ENCODE data around the gene SMIM15. TPM values are rescaled to one million over a fixed set of nuclear protein-coding genes. Genes with fewer than 3 reads are reported as not detected.

Gene SMIM15
- total and polyA plus RNA-seq, 10 of the 15 experiments (the other 5 are each of a cell fraction or from before 2014, with no cell fraction given) = 13.8 to 83.3 (median 53.9) TPM

DNA sequence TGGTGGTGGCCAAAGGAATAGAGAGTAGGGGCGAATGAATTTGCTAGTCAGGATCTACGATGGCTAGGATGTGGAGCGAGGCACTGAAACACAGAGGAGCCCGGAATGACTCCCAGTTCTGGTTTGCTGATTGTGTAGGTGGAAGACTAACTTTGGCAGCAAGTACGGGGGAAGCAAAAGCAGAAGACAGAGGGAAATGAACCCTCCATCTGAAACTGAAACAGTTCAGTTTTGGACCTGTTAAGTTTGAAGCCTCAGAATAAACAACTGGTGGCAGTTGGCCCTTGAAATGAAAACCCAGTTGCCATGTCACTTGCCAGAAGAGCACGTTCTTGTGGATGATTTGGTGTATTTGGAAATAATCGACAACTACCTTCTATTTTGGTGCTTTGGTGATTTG, 15.4 kb upstream of the SMIM15 start (continued):
- TF ChIP-seq NFIC (IDR thresholded peaks at IDR 0.05; ENCODE audit: low read depth, low read length) (peak; percentile 27; the same call in 1 of the 2 replicates), MEF2A (IDR thresholded peaks at IDR 0.05; ENCODE audit: insufficient read depth, low read depth, low read length) (0 out of 2 replicates have a peak, but pooled peaks have one; percentile 37), TCF12 (IDR thresholded peaks at IDR 0.05; ENCODE audit: low read depth, low read length) (no peak), NR2F1 (conservative IDR thresholded peaks at IDR 0.05) (0 out of 2 replicates have a peak, but pooled peaks have one; percentile 4), CREM (IDR thresholded peaks at IDR 0.05; ENCODE audit: low read depth) (peak; percentile 18; the same call in 1 of the 2 replicates), EED (IDR thresholded peaks at IDR 0.05; ENCODE audit: low read depth) (peak; percentile 75; the same call in 1 of the 2 replicates), HDAC2 (IDR thresholded peaks at IDR 0.05) (no peak), MTA2 (IDR thresholded peaks at IDR 0.05; ENCODE audit: low read depth) (peak; percentile 35; the same call in 1 of the 2 replicates), IKZF1 (conservative IDR thresholded peaks at IDR 0.05) (peak; percentile 77), HDAC6 (IDR thresholded peaks at IDR 0.05; ENCODE audit: unreplicated experiment) (no peak), RBBP5 (conservative IDR thresholded peaks at IDR 0.05) (no peak), IKZF2 (IDR thresholded peaks at IDR 0.05) (peak in 1 of 2 experiments; percentile 66; a peak in 2 of 4 replicates), EGR1 (IDR thresholded peaks at IDR 0.05; ENCODE audit: borderline replicate concordance in 1 of 2, low read depth in 2 of 2, low read length in 2 of 2) (peak in 1 of 2 experiments; percentile 36; a peak in 1 of 3 replicates), TCF3 (IDR thresholded peaks at IDR 0.05; ENCODE audit: borderline replicate concordance, insufficient read depth, low read depth, low read length) (no peak), JUNB (IDR thresholded peaks at IDR 0.05) (peak; percentile 19; the same call in 1 of the 2 replicates), MEF2B (IDR thresholded peaks at IDR 0.05; ENCODE audit: partially characterized antibody, poor library complexity, severe bottlenecking) (peak; percentile 11), NFYB (IDR thresholded peaks at IDR 0.05; ENCODE audit: insufficient read depth, low read depth, low read length) (no peak)
- TF ChIP-seq, protein P1, sequence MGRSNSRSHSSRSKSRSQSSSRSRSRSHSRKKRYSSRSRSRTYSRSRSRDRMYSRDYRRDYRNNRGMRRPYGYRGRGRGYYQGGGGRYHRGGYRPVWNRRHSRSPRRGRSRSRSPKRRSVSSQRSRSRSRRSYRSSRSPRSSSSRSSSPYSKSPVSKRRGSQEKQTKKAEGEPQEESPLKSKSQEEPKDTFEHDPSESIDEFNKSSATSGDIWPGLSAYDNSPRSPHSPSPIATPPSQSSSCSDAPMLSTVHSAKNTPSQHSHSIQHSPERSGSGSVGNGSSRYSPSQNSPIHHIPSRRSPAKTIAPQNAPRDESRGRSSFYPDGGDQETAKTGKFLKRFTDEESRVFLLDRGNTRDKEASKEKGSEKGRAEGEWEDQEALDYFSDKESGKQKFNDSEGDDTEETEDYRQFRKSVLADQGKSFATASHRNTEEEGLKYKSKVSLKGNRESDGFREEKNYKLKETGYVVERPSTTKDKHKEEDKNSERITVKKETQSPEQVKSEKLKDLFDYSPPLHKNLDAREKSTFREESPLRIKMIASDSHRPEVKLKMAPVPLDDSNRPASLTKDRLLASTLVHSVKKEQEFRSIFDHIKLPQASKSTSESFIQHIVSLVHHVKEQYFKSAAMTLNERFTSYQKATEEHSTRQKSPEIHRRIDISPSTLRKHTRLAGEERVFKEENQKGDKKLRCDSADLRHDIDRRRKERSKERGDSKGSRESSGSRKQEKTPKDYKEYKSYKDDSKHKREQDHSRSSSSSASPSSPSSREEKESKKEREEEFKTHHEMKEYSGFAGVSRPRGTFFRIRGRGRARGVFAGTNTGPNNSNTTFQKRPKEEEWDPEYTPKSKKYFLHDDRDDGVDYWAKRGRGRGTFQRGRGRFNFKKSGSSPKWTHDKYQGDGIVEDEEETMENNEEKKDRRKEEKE (IDR thresholded peaks at IDR 0.05) = no peak
- TF ChIP-seq, protein P2, sequence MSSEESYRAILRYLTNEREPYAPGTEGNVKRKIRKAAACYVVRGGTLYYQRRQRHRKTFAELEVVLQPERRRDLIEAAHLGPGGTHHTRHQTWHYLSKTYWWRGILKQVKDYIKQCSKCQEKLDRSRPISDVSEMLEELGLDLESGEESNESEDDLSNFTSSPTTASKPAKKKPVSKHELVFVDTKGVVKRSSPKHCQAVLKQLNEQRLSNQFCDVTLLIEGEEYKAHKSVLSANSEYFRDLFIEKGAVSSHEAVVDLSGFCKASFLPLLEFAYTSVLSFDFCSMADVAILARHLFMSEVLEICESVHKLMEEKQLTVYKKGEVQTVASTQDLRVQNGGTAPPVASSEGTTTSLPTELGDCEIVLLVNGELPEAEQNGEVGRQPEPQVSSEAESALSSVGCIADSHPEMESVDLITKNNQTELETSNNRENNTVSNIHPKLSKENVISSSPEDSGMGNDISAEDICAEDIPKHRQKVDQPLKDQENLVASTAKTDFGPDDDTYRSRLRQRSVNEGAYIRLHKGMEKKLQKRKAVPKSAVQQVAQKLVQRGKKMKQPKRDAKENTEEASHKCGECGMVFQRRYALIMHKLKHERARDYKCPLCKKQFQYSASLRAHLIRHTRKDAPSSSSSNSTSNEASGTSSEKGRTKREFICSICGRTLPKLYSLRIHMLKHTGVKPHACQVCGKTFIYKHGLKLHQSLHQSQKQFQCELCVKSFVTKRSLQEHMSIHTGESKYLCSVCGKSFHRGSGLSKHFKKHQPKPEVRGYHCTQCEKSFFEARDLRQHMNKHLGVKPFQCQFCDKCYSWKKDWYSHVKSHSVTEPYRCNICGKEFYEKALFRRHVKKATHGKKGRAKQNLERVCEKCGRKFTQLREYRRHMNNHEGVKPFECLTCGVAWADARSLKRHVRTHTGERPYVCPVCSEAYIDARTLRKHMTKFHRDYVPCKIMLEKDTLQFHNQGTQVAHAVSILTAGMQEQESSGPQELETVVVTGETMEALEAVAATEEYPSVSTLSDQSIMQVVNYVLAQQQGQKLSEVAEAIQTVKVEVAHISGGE (CRISPR knock-in tag; IDR thresholded peaks at IDR 0.05) = no peak
- TF ChIP-seq, protein P3, sequence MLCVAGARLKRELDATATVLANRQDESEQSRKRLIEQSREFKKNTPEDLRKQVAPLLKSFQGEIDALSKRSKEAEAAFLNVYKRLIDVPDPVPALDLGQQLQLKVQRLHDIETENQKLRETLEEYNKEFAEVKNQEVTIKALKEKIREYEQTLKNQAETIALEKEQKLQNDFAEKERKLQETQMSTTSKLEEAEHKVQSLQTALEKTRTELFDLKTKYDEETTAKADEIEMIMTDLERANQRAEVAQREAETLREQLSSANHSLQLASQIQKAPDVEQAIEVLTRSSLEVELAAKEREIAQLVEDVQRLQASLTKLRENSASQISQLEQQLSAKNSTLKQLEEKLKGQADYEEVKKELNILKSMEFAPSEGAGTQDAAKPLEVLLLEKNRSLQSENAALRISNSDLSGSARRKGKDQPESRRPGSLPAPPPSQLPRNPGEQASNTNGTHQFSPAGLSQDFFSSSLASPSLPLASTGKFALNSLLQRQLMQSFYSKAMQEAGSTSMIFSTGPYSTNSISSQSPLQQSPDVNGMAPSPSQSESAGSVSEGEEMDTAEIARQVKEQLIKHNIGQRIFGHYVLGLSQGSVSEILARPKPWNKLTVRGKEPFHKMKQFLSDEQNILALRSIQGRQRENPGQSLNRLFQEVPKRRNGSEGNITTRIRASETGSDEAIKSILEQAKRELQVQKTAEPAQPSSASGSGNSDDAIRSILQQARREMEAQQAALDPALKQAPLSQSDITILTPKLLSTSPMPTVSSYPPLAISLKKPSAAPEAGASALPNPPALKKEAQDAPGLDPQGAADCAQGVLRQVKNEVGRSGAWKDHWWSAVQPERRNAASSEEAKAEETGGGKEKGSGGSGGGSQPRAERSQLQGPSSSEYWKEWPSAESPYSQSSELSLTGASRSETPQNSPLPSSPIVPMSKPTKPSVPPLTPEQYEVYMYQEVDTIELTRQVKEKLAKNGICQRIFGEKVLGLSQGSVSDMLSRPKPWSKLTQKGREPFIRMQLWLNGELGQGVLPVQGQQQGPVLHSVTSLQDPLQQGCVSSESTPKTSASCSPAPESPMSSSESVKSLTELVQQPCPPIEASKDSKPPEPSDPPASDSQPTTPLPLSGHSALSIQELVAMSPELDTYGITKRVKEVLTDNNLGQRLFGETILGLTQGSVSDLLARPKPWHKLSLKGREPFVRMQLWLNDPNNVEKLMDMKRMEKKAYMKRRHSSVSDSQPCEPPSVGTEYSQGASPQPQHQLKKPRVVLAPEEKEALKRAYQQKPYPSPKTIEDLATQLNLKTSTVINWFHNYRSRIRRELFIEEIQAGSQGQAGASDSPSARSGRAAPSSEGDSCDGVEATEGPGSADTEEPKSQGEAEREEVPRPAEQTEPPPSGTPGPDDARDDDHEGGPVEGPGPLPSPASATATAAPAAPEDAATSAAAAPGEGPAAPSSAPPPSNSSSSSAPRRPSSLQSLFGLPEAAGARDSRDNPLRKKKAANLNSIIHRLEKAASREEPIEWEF (IDR thresholded peaks at IDR 0.05; ENCODE audit: insufficient replicate concordance, low read depth, low read length) = no peak

All from GM12878 (cell line).